Stimulated activated CD8-positive, alpha-beta memory T cell treated with anti-CD3 and anti-CD28 coated beads, Interleukin-15, amount 100 ng/mL, for 48 hours (primary cell): ENCODE results near the gene PDE7B.

Experiments used
- DNase-seq, 2 donors: peaks; one replicate each; pipeline ENCODE4 v3.0.0-alpha.2; 2020; ENCODE audit warnings: low read depth in 2 of 2

Gene PDE7B

DNA sequence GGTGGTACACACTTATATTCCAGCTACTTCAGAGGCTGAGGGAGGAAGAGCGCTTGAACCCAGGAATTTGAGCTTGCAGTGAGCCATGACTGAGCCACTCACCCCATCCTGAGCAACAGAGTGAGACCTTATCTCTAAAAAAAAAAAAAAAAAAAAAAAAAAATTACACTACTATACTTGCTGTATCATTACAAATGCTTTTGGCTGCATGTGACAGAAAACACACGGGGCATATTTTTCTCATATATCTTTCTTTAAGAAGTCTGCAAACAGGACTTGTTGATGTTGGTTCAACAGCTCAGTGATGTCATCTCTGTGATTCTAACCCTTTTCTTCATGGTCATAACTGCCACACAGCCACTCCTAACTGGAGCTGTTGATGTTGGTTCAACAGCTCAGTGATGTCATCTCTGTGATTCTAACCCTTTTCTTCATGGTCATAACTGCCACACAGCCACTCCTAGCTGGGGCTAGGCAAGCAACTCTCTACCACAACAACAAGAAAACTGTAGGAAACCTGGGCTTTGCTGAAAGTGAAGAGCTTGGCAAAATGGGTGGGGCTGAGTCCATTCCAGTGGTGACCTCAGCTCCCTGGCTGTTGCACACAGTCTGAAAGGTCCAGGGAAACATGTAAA is 378.8 kb downstream of the PDE7B start:
- no peak for DNase-seq

GRCh38 chr6:136232701-136233100 is 381.2 kb downstream of the PDE7B start:
- DNase-seq = no peak

- DNase-seq = no peak
Measured at GRCh38 chr6:136235233-136235564, 383.7 kb downstream of the PDE7B start.

DNA sequence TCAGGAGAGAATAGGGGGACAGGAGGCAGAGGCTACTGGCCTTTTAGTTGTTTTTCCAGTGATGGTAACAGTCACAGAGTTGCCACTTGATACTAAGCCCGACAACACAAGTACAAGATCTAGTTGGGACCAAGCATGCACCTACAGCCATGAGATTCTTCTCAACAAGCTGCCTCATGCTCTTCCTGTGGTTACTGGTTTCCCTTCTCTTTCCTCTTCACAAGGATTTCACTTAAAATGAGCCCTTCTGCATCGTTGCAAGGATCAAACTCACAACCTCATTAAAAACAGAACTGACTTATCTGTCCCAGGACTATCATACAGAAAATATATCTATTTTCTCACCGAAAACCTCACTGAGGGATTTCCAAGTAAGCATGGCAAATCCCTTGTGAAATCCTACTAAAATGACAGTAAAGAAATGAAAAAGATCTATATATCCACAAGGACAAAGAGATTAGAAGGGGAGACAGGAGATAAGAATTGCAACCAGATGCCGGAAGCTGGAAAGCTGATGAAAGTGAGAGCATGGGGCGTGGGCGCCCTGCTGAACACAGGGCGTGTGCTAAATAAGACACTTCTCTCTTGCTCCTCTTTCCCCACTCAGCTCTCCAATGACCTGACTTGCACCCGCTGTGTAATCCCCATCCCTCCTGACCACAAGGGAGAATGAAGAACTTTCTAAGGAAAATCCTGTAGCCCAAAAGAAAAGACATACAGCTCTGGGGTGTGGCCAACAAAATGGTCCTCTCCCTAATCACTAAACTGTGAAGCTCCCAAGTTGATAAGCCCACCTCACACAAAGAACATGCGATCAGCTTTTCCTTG is 385.2 kb downstream of the PDE7B start:
- no peak for DNase-seq

DNA sequence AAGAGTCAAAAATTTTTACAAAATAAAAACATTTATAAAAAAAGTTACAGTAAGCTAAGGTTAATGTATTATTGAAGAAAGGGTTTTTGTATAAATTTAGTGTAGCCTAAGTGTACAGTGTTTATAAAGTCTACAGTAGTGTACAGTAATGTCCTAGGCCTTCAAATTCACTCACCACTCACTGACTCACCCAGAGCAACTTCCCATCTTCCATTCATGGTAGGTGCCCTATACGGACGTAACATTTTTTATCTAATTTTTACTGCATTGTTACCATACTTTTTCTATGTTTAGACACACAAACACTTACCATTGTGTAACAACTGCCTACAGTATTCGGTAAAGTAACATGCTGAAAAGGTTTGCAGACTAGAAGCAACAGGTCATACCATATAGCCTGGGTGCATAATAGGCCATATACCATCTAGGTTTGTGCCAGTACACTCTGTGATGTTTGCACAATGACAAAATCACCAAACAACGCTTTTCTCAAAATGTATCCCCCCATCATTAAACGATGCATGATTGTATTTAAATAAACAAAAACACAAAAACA is 392.6 kb downstream of the PDE7B start:
- no peak for DNase-seq
